C4-2B (cell line): ENCODE data around the gene INPP5J.
"Not testable (repeated sequence)": the region's sequence is repeated elsewhere in the genome, so short reads cannot be mapped to it uniquely, and the experiment has no call there.

Source experiments
- H3K27ac ChIP-seq: fragments of 450-650 bp; 2 replicates; pipeline ENCODE4 v1.5.1; 2017
- CTCF ChIP-seq: fragments of 450-650 bp; conservative IDR thresholded peaks from 2 replicates; pipeline ENCODE4 v1.5.1; 2017; ENCODE audit warnings: mild to moderate bottlenecking
- ZFX ChIP-seq: fragments of 450-650 bp; IDR thresholded peaks from 2 replicates; pipeline ENCODE4 v1.6.1; 2017

INPP5J gene

GRCh38 chr22:31107178-31107893 is 15.4 kb upstream of the INPP5J start, which contains the start of gene SELENOM:
SELENOM (minus strand) TSS chr22:31107568; CDS start chr22:31107505, 63 bp downstream.
- TF ChIP-seq ZFX (peak; percentile 70; the same call in 1 of the 2 replicates), CTCF (peak; percentile 99)
- peak within 1 kb of the TSS; percentile 80 for H3K27ac ChIP-seq

GRCh38 chr22:31107894-31108218 is 14.9 kb upstream of the INPP5J start:
- peak overlapping the region; percentile 45 for H3K27ac ChIP-seq
- no peak for TF ChIP-seq ZFX
- TF ChIP-seq CTCF, result peak; percentile 80

GRCh38 chr22:31112547-31113091 is 10.1 kb upstream of the INPP5J start:
- not testable (repeated sequence) for H3K27ac ChIP-seq

GRCh38 chr22:31118046-31118820 is 4.5 kb upstream of the INPP5J start:
- no peak for TF ChIP-seq ZFX
- no peak for TF ChIP-seq CTCF
- no peak overlapping the region for H3K27ac ChIP-seq

GRCh38 chr22:31119026-31119717 is 3.6 kb upstream of the INPP5J start:
- TF ChIP-seq CTCF (no peak), ZFX (no peak)
- no peak overlapping the region for H3K27ac ChIP-seq

- H3K27ac ChIP-seq, result no peak overlapping the region
- no peak for TF ChIP-seq ZFX
- no peak for TF ChIP-seq CTCF
Measured at GRCh38 chr22:31120230-31120629, 2.5 kb upstream of the INPP5J start.

GRCh38 chr22:31120642-31121041 is 2.1 kb upstream of the INPP5J start:
- H3K27ac ChIP-seq, result no peak overlapping the region

More at GRCh38 chr22:31120642-31121041, 2.1 kb upstream of the INPP5J start:
- TF ChIP-seq ZFX, result no peak
- TF ChIP-seq CTCF, result no peak
